Erythroblast (primary cell): Measurements from ENCODE around the gene SERBP1.

Experiments used
- GATA1 ChIP-seq: IDR thresholded peaks from 2 replicates; pipeline ENCODE4 v1.6.1; 2011; ENCODE audit warnings: low read depth, mild to moderate bottlenecking, control low read depth, low read length, moderate library complexity
- POLR2A ChIP-seq: IDR thresholded peaks from 2 replicates; pipeline ENCODE4 v1.6.1; 2011; ENCODE audit warnings: mild to moderate bottlenecking, low read length

DNA sequence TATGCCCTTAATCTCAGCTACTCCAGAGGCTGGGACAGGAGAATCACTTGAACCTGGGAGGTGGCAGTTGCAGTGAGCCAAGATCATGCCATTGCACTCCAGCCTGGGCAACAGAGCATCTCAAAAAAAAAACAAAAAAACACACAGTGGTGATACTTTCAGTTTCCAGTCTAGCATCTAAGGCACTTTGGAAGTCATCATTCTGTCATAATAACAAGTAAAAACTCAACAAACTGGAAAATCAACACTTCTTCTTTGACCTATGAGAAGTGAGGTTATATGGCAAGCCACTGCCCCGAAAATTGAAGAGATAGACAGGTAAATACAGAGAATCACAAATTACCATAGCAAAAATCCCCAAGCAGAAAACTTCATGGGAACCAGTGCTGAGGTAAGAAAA is 70.6 kb downstream of the SERBP1 start:
- TF ChIP-seq POLR2A (no peak), GATA1 (no peak)
